DMS53 treated with DMSO at 0.1 percent for 48 hours (cell line): ENCODE results near the gene NRXN3.
A peak's percentile ranks its signal among the peaks of the same experiment; 100 is the strongest.

Experiments
- DNase-seq: peaks from one replicate; lab custom pipeline; 2025; ENCODE audit not compliant: unreplicated experiment; lab: John Stamatoyannopoulos, UW

NRXN3 gene

DNA sequence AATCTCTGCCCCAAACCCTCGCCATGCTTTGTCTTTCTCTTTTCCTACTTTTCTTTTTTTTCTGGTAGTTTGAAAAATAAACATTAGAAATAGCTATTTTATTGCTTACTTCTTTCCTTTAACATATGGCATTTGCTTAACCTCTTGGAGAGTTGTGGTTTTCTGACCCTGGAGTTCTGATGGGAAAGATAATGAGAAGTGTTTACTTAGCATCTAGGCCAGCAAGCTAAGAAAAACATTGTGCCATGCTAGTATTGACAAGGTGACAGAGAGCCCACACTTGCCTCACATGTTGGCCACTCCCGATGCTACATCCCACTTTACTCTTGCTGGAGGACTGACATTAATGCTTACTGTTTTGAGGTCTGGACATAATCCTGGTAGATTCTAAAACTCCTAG is 1154.9 kb downstream of the NRXN3 start:
- peak; percentile 79 for DNase-seq

DNA sequence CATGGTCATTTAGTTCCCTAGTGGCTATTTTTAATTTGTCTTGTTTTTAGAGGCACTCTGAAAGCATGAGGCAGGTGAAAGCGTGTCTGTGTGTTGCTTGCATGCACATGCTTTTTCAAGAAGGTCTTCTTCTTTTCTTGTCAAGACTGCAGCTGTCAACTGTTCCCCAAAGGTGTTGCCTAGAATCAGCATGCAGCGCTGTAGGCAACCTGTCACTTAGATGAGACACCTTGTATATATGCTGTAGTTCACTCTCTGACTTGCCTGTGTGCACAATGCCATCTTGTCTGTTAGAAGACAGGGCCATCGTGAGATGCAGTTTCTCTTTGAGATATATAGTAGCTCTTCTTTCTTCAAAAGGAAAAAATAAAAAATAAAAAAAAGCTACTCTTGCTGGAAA is 1155.4 kb downstream of the NRXN3 start:
- DNase-seq = peak; percentile 33

DNA sequence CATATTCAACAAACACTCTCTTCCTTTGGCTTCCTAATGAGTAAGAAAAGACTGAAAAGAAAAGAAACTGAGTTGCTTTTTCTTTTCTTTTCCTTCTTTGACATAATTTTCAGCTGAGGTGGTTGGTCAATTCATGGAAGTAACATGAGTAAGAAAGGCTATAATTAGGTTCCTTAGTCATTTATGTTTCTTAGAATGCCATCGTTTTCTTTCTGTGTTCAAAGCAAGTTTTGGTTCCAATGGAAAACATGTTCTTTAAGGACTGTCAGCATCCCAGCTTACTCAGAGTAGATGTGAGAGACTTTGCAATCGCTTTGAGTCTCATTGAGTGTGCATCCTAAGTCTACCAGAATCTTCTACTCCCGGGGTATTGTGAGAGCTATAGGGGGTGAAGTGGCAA is 1158.7 kb downstream of the NRXN3 start:
- no peak for DNase-seq

DNA sequence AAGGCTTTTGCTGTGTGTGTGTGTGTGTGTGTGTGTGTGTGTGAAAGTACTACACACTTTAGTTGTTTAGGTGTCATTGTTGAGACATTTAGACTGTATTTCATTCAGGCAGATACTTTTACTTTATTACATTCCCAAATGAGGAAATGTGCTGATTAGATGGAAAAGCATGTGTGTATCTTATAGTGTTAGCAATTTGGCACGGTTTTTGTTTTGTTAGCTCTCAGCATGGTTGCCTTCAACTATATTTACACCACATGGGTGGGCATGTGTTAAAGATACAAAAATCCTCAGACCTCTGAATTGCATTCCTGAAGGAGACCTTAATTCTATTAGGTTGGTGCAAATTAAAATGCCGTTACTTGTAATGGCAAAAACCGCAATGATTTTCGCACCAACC is 1161.7 kb downstream of the NRXN3 start:
- DNase-seq = no peak

DNA sequence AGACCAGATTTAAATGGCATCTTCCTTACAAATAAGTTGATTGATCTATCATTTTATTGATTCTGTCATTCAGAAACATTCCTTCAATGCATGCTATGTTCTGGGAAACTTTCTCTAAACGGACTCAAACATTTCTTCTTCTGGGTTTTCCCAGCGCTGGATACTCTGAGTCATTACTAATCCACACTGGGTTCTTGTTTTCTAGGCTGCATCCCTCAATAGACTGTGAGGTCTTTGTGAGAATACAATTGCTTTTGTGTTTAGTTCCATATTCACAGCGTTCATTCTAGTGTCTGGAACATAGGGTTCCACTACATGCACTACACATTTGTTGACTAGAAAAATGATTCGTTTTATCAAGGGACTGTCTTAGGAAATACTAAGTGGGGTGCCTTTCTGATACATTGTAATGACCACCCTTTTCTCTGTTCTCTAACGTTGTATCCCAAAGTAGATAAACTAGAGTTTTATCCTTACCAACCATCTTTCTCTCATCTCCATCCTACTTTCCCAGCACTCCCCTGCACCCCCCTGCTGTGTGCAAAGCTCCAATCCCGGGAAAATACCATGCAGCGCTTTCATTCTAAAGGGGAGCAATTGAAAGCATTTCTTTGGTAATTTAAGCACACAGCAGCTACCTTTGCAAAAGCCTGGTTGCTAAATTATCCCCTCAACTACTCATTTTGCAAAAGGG is 1162.5 kb downstream of the NRXN3 start:
- DNase-seq = no peak

DNA sequence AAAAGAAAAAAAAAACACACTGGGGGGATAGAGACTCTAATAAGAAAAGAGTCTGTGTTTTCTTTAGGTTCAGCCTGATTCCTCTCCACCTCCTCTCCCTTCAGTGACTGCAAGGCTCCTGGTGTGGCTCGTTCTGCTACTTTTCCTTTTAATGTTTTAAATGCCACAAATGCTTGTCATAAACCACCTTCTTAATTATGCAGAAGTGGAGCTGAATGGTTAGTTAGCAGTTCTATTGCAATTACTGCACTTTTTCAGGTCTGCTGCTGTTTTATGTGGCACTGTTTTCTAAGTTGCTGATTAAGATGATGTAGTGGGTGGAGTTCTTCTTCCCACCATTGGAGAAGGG is 1163.0 kb downstream of the NRXN3 start:
- no peak for DNase-seq

DNA sequence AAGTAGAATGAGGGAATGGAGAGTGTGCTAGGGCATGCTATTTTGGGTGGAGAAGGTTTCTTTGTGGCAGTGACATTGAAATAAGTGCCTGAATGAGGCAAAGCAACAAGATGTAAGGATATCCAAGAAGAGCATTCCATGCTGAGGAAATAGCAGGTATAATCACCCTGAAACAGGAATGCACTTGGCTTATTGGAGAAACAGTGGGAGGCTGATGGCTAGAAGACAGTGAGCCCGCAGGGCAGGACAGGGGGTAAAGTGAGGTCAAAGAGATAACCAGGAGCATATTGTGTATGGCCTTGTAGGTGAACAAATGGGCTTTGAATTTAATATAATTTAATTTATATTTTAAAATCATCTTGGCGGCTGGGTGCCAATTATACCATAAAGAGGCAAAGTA is 1164.1 kb downstream of the NRXN3 start:
- DNase-seq = no peak

DNA sequence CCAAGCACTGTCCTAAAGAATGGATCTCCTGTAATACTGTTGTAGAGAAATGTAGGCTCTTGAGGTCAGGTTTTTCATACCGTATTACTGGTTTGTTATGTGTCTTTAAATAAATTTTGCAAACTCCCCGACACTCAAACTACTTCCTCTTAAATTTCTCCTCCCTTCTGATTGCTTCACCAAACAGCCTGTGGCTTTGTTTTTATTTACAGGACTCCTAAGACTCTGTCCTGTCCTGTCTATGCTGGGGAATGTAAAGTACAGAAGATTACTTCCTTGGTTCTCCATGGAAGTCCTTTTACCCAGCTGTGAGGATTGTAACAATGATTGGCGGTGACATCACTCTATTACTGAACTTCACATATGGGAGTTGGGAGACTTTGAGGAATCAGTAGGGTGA is 1167.6 kb downstream of the NRXN3 start:
- DNase-seq = no peak

DNA sequence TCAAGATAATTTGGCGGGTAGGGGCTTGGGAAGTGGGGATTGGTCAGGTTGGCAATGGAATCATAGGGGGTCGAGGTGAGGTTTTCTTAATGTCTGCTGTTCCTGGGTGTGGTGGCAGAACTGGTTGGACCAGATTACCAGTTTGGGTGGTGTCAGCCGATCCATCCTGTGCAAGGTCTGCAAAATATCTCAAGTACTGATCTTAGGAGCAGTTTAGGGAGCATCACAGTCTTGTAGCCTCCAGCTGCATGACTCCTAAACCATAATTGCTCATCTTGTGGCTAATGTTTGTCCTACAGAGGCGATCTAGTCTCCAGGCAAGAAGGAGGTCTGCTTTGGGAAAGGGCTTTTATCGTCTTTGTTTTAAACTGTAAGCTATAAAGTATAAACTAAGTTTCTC is 1172.8 kb downstream of the NRXN3 start:
- no peak for DNase-seq

DNA sequence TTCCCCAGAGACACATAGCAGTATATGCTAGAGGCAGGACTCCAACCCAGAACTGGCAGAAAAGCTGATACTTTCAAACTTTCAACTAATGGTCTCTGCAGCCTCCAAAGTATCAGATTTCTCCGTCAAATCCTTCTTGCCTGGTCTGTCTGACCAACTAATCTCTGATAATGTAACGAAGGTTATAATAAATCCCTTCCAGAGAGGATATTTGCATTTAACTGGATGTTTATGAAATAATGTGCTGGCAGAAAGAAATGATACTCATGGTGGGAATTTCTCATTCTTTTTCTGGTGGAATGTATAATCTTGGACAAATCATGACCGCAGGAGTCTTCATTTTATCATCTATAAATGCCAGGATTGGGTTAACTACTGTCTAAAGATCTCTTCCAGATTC is 1180.8 kb downstream of the NRXN3 start:
- DNase-seq = no peak

DNA sequence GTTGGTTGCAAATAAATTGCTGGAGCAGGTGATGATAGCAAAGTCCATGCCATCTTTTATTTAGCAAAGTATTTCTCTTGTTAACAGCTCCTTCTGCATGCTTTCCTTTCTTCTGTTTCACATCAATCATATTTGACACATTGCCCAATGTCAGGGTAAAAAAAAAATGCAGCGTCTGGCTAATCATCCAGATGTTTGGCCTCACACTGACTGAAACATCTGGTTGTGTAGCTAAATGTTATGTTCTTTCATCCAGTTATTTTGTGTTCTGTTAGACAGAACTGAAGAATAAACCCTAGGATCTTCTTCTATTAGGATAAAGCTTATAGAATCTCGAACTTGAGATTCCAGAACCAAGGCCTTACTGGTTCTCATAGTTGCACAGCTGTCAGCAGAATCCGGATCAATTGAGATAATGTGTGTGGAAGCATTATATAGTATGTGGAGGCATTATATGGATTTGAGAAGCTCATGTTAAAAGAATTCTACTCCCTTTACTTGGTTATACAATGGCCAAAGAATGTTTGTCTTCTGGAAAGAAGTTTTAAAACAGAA is 1182.0 kb downstream of the NRXN3 start:
- DNase-seq = no peak

DNA sequence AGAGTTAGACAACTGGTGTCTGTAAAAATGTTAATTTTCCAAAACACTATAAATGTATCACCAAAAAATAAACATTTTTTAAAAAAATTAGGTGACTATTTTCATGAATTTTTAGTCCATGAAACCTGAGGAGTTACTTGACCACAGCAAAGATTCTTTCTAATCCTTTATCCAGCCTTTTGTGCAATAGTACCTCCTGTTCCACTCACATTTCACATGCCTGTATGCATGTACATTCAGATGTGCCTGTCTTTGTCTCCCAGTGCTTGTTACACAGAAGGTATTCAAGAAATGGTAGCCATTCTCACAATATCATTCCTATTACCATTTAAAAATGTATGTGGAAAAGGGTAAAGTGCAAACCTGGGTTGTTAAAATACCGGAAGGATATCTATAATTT is 1184.2 kb downstream of the NRXN3 start:
- no peak for DNase-seq

DNA sequence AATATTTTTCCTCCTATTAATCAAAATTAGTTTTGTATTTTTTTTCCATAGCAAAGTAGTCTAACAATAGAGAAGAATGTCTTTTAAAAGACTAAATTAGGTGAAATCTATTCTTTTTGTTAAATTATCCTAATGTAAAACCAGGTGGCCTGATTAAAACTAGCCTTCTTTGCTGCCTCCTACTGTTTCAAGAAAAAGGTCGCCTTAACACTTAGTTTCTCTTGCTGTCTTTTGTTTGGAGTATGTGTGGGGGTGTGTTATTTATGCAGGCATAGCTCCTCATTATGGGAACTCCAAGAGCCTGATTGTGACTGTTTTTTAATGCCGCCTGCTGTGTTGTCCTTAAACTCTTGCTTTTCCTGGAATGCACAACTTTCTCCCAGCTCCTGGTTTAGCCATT is 1185.9 kb downstream of the NRXN3 start:
- peak; percentile 3 for DNase-seq

DNA sequence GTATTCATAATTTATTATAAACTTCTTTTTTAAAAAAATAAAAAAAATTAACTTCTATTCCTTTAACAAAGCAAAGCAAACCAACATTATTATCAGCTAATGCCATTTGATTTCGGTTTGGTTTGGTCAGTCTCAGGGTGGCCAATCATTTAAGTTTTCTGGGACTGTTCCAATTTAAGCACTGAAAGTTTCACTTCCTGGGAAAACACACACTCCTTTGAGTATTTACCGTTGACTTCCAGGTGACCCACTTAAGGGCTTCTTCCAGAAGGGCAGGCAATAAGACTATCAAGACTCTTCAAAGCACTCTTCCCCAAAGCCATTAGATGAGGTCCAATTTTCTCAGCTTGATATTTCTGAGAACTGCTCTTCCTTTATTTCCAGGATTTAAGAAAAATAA is 1187.1 kb downstream of the NRXN3 start:
- DNase-seq = no peak

DNA sequence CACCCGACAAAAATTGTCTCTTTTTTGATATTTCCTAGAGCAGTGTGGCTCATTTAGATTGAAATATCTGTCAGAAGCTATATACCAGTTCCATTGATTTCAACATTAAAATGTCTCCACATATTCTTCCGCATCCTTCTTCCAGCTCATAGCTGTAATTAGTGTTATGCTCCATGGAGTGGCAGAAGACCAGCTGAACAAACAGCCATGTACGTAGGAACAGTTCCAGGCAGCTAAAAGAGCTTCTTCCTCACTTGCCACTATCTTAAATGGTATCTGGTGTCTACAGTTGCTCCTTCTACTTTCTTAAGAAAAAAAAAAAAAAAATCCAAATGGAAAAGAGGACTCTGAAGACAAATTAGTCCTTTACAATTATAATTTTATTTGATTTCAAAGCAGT is 1193.1 kb downstream of the NRXN3 start:
- DNase-seq = peak; percentile 13

DNA sequence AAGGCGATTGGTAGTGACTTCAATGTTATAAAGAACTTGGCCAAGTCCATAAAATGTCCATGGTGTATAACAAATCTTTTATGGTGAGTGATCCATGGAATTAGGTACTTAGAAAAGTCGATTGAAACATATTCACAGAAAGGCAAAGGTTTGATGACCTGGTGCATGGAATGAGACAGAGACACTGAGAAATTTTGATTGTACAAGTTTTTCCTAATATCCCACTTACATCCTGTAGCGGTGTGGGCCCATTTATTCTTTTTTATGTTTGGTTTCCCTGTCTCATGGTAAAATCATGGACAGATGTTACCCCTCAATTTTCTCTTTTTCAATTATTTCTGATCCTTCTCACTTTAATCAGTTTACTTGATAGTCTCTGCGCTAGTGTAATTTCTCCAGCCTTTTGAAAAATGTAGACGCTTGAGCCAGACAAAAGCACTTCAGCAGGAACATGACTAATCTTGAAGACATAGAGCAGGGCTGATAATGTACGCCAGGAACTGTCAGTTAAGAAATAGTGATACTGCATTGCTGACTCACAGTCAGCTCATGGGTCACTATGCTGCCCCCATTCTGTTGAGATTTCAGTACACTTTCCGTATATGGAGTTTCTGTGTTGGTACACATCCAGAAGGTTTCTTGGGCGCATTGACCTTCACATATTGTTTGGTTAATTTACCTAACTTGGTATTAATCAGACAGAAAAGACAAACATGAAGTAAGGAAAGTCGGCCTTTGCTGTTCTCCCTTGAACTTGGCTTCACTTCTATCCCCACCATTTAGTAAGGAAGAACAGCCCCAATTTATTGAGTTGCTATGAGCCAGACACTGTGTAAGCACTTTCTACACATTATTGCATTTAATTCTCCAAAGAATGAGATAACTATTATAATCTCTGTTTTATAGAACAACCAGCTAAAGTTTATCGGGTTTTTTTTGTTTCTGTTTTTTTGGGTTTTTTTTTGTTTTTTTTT is 1199.5 kb downstream of the NRXN3 start:
- no peak for DNase-seq

DNA sequence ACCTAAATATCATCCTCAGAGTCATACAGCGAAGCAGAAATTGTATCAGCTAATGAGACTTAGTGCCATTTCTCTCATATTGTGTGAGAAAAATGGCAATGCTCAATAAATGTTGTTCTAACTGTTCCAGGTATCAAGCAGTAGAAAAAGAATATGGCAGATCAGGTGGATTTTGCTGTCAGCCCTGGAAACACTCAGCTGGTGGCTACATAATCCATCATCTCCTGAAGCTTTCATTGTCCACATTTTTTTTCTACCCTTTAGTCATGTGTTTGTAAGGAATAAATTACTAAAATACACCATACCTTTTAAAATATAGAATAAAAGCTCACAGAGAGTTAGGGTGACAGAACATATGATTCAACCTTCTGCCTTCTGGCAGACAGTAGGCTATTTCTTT is 1200.8 kb downstream of the NRXN3 start:
- no peak for DNase-seq

DNA sequence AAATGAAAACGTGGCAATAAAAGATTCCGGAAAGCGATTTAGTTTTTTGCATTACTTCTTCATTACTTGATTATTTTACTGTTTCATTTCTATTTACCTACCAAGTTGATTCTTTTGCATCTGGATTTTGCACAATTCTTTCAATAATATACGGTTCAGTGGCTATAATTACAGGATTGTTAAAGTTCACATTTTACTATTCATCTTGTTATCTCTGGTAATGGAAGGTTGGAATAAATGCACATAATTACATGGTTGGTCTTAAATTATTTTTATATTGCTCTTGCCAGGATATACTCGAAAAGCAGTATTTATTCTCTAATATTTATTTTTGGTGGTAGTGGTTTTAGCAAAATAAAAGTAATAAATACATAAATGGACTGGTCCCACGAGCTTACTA is 1203.3 kb downstream of the NRXN3 start:
- no peak for DNase-seq

DNA sequence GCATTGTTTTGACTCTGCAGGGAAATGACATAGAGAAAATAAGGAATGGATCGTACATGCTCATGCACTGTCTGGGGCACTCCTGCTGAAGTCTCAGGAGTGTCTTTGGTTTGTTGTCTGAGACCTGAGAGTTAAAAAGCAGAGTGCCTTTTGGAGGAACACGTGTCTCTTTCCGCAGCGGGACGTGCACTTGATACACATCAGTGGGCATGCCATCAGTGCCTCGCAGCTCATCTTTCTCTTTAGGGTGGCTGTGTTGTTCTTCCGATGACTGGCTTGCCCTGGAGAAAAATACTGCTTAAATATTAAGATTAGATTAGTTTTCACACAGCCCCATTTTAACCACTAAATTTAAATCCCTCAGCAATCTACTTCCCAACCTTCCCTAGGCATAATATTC is 1205.2 kb downstream of the NRXN3 start:
- no peak for DNase-seq

DNA sequence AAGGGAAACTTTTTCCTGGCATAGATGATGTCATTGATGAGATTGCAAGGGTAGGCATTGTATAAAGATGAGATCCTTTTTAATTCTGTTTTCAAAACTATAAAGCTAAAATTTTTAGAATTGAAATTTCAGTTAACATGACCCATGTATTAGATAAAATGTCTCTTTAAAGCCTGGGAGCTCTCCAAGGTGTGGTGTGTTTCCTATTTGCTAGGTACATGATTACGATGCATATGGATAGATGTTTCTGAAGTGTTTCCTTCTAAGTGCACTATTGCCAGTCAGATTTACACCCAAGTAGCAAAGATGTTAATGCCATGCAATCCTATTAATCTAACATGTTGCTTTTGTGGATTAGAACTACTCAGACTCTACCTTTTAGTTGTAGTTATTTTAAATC is 1206.4 kb downstream of the NRXN3 start:
- no peak for DNase-seq

DNA sequence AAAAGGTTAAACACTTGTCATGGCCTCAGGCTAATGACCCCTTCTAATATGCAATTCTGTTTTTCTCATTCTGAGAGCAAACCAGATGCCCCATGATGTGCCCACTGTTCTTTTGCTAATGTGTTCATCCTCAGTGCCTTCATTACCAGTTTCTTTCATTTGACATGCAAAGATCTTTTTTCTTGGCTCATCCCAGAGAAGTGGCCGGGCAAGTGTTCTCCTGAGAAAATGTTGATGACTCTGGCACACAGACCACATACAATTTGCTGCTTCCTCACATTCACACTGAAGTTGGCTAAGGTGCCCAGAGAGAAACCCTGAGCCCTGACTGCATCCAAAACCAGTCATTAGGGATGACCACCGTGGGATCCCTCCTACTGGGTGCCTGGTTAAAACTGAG is 1207.8 kb downstream of the NRXN3 start:
- DNase-seq = no peak

DNA sequence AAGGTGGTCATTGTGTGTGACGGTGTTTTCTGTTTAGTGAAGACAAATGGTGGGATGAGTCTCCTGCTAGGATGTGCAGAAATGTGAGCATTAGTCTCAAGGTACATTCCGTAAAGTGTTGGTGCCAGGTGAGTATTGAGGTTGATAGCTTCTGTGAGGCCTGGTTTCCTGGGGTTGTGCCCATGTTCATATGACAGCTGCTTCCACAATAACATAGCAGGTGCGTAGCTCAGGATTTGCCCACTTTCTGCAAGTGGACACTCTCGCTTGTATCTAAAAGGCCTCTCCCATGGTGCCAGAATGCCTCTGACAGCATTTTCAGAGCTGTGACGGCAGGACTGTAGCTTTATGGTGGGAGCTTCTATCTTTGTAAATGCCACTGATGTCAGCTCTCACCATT is 1209.1 kb downstream of the NRXN3 start:
- DNase-seq = no peak
